Neuron (in vitro differentiated cells): ENCODE results near the gene TMEM100.

Source experiments
- H2AFZ ChIP-seq: one replicate; pipeline ENCODE4 v1.6.1; 2013; ENCODE audit warnings: low read depth, mild to moderate bottlenecking, inconsistent platforms, low read length, moderate library complexity
- H3K27me3 ChIP-seq: one replicate; pipeline ENCODE4 v1.6.1; 2013; ENCODE audit warnings: low read length; ENCODE audit not compliant: insufficient read depth
- H3K36me3 ChIP-seq: one replicate; pipeline ENCODE4 v1.6.1; 2013; ENCODE audit warnings: low read length; ENCODE audit not compliant: insufficient read depth
- H3K4me1 ChIP-seq: one replicate; pipeline ENCODE4 v1.6.1; 2013; ENCODE audit warnings: low read length; ENCODE audit not compliant: insufficient read depth
- H3K4me3 ChIP-seq: 2 replicates; pipeline ENCODE4 v1.5.1; 2013; ENCODE audit warnings: mild to moderate bottlenecking, low read length, moderate library complexity
- H3K9me3 ChIP-seq: one replicate; pipeline ENCODE4 v1.6.1; 2013; ENCODE audit warnings: low read length

TMEM100 gene

DNA sequence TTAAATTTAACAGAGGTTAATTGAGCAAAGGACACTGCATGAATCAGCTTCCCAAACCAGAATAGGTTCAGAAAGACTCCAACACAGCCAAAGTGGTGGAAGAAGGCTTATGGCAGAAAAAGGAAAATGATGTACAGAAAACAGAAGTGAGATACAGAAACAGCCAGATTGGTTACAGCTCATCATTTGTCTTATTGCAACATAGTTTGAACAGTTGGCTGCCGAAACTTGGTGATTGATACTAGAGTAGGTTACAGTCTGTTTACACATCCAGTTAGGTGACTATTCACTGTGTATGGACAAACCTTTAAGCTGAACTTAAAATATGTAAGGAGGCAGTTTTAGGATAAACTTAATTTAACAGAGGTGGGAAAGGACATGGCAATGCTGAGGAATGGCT lies 18.3 kb downstream of the TMEM100 start:
- Histone ChIP-seq H3K4me1 (no peaks in the 10 kb centered on the region), H3K4me3 (no peak overlapping the region), H2AFZ (no peak overlapping the region)

DNA sequence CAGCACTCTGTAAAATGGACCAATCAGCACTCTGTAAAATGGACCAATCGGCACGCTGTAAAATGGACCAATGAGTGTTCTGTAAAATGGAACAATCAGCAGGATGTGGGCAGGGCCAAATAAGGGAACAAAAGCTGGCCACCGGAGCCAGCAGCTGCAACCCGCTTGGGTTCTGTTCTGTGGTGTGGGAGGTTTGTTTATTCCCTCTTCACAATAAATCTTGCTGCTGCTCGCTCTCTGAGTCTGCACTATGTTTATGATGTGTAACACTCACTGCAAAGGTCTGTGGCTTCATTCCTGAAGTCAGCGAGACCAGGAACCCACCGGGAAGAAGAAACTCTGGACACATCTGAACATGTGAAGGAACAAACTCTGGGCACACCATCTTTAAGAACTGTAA lies 20.5 kb downstream of the TMEM100 start:
- Histone ChIP-seq H3K36me3 (no peaks in the 10 kb centered on the region), H3K27me3 (no peaks in the 10 kb centered on the region), H3K9me3 (no peaks in the 10 kb centered on the region), H2AFZ (no peak overlapping the region), H3K4me1 (no peaks in the 10 kb centered on the region), H3K4me3 (no peak overlapping the region)

More for the DNA sequence above, 18.3 kb downstream of the TMEM100 start:
- Histone ChIP-seq H3K27me3 (no peaks in the 10 kb centered on the region), H3K9me3 (no peaks in the 10 kb centered on the region), H3K36me3 (no peaks in the 10 kb centered on the region)

DNA sequence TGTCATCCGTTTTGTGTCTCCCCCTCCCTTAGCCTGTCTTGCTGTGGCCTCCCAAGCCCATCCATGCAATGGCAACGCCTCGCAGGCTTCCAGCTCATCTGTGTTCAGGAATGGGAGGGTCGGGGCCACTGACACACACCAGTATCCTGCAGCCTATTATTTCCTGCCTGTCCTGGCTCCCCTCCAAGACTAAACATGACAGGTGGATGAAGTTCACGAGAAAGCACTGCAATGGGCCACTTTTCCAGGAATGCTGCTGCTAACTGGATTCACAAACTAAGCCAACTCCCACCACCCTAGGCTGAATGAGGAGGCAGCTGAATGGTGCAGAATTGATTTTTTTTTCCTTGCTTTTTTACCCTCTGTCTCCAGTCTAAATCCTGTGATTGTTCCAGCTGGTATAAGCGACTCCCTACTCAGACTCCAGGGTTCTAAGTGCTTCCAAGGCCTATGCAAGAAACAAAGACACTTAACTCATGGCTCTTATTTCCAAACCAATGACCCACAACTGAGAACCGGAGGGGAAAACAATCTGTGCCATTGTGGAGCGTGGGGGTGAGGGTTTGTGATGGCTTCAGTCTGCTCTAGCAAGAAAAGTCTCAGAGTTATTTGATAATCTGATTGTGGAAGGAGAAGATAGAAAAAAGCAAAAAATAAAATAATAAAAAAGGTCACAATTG lies 23.3 kb downstream of the TMEM100 start:
- Histone ChIP-seq H3K36me3 (no peaks in the 10 kb centered on the region), H3K4me3 (no peak overlapping the region), H3K9me3 (no peaks in the 10 kb centered on the region), H2AFZ (no peak overlapping the region), H3K4me1 (no peaks in the 10 kb centered on the region), H3K27me3 (no peaks in the 10 kb centered on the region)

DNA sequence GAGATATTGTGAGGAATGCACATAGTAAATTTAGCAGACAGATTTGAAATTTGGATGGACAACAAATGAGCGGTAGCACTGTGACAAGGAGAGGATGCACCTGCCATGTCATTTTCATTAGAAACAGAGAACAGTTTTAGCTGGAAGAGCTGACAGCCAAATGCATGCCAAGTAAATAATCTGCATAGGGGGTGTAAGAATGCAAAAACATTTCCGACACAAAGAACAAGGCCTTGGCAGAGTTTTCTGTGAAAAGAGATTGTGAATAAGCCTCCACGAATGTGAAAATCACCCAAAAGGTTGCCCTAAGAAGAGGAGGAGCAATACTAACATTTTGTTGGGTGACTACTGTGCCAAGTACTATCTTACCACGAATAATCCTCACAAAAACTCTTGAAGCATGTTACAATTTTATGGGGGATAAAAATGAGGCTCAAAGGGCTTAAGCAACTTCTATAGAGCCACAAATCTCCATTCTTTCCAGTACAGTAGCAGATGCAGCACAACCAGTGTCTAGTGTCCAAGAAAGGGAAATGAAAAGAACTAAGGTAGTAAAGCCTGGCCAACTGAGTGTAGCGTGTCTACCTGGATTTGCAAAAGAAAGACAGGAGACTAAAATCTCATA lies 28.3 kb downstream of the TMEM100 start:
- no peaks in the 10 kb centered on the region for H3K36me3 ChIP-seq
- no peaks in the 10 kb centered on the region for H3K9me3 ChIP-seq
- no peak overlapping the region for H3K4me3 ChIP-seq
- H3K27me3 ChIP-seq = peaks cover 2% of the 10 kb centered on the region
- no peak overlapping the region for H2AFZ ChIP-seq
- no peaks in the 10 kb centered on the region for H3K4me1 ChIP-seq

DNA sequence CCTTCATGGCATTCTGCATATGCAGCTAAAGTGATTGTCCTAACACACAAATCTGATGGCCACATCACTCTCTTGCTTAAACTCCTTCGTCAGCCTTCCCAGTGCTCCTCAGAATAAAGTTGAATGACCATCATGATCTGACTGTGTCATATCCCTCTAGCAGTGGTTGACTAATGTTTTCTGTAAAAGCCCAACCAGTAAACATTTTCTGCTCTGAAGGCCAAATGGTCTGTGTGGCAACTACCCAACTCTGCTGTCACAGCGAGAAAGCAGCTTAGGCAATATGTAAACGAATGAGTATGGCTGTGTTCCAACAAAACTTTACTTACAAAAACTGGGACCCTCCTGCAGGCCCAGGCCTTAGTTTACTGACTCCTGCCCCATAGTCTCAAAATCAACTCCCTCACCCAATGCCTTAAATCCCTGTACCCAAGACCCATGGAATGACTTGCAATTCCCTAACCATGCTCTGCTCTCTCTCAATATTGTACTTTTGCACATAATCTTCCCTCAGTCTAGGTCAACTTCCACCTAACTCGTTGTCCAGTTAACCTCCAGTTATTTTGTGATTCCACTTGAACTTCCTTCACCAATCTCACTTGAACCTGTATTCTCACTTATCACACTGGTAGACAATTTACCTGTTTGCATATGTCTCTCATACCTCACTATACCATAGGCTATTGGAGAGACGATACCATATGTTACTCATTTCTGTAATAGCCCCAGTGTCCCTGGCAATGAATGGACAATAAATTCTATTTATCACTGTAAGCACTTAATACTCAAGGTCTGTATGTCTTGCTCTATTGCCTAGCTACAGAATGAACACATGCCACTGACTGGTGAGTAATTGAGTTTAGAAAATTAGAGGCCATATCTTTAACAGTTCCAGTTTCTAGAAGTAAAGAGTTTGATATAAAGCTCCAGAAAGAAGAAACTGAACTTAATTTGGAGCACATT lies 29.1 kb downstream of the TMEM100 start:
- Histone ChIP-seq H3K4me1 (no peaks in the 10 kb centered on the region), H3K4me3 (no peak overlapping the region), H2AFZ (no peak overlapping the region), H3K36me3 (no peaks in the 10 kb centered on the region), H3K27me3 (peaks cover 2% of the 10 kb centered on the region), H3K9me3 (no peaks in the 10 kb centered on the region)

DNA sequence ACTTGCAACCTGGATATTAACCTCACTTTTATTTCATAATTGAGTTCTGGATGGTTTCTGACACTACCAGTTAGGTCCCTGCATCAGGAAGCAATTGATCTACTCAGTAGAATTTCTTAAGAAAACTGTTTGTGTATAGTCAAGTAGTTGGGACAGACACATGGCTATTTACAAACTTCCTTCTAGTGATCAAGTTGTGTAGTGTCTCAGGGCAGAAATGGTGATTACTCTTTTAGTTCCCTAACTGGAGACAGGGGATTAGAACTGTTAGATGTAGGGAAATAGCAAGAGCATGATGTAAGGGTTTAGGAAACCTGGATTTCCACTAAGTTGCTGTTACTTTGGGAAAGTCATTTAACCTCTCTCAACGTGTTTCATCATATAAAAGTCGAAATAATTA lies 30.4 kb downstream of the TMEM100 start:
- H3K36me3 ChIP-seq = no peaks in the 10 kb centered on the region

DNA sequence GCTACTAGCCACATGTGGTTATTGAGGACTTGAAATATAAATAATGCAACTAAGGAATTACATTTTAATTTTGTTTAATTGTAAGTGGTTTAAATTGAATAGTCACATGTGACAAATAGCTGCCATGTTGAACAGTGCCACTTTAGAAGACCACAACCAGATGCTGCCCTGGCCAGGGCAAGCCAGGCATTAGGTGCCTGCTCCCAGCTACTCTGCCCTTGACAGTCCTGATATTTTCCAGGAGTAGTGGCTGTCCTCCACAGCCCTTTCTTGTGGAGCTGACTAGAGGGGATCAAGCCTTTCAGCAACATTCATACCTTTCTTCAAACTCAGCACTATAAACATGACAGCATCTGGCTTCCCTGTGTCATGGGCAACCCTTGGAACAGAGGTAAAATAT lies 31.0 kb downstream of the TMEM100 start:
- Histone ChIP-seq H3K36me3 (no peaks in the 10 kb centered on the region), H3K4me1 (no peaks in the 10 kb centered on the region), H2AFZ (no peak overlapping the region), H3K27me3 (peaks cover 2% of the 10 kb centered on the region), H3K9me3 (no peaks in the 10 kb centered on the region), H3K4me3 (no peak overlapping the region)

More for the DNA sequence above, 30.4 kb downstream of the TMEM100 start:
- no peak overlapping the region for H2AFZ ChIP-seq
- no peak overlapping the region for H3K4me3 ChIP-seq
- peaks cover 2% of the 10 kb centered on the region for H3K27me3 ChIP-seq
- no peaks in the 10 kb centered on the region for H3K4me1 ChIP-seq
- H3K9me3 ChIP-seq = no peaks in the 10 kb centered on the region

DNA sequence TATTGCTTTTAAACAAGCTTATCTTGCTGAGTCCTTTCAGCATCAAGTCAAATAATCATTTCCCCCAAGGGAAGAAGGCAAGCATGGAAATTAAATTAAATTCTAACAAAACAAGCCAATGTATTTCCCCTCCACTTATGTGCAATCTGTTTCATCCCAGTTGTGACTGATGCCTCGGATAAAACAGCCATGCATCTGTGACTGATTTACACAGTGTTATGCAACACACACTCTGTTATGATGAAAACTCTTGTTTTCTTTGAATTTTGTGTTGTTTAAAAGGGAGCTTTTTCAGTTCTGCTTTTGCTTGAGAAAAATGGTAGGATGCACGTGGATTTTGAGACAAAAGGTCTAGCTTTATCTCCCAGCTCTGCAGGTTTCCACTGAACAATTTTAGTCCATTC lies 32.6 kb downstream of the TMEM100 start:
- H2AFZ ChIP-seq = no peak overlapping the region
- H3K4me1 ChIP-seq = no peaks in the 10 kb centered on the region
- H3K27me3 ChIP-seq = peaks cover 2% of the 10 kb centered on the region
- no peak overlapping the region for H3K4me3 ChIP-seq
- H3K36me3 ChIP-seq = no peaks in the 10 kb centered on the region
- no peaks in the 10 kb centered on the region for H3K9me3 ChIP-seq

DNA sequence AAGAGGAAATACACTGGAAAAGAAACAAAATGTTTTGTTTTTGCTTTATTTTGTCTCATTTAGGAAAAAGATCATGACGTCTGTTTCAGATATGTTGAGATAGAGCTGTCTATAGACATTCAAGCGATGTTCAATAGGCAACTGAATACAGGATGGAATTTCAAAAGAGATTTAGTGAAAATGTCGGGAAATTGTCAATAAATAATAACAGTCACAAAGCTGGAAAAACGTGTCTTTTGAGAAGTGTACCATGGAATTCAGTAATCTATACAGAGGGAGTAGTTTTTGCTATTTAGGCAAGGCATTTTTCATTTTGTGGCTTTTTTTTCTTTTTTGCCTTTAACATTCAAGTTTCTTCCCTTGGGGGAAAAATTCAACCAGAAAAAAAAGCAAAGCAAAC lies 33.0 kb downstream of the TMEM100 start:
- no peak overlapping the region for H3K4me3 ChIP-seq
- H3K4me1 ChIP-seq = no peaks in the 10 kb centered on the region
- H3K9me3 ChIP-seq = no peaks in the 10 kb centered on the region
- peaks cover 2% of the 10 kb centered on the region for H3K27me3 ChIP-seq
- H3K36me3 ChIP-seq = no peaks in the 10 kb centered on the region
- no peak overlapping the region for H2AFZ ChIP-seq

DNA sequence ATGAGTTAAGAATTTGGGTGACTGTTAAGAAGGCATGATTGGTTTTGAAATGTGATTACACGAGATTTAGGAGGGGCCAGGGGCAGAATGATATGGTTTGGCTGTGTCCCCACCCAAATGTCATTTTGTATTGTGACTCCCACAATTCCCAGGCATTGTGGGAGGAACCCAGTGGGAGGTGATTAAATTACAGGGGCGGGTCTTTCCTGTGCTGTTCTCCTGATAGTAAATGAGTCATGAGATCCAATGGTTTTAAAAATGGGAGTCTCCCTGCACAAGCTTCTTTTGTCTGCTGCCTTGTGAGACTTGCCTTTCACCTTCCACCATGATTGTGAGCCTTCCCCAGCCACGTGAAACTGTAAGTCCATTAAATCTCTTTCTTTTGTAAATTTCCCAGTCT lies 34.6 kb downstream of the TMEM100 start:
- H3K36me3 ChIP-seq = no peaks in the 10 kb centered on the region
- no peaks in the 10 kb centered on the region for H3K9me3 ChIP-seq
- peaks cover 2% of the 10 kb centered on the region for H3K27me3 ChIP-seq
- no peak overlapping the region for H2AFZ ChIP-seq
- no peak overlapping the region for H3K4me3 ChIP-seq
- no peaks in the 10 kb centered on the region for H3K4me1 ChIP-seq

DNA sequence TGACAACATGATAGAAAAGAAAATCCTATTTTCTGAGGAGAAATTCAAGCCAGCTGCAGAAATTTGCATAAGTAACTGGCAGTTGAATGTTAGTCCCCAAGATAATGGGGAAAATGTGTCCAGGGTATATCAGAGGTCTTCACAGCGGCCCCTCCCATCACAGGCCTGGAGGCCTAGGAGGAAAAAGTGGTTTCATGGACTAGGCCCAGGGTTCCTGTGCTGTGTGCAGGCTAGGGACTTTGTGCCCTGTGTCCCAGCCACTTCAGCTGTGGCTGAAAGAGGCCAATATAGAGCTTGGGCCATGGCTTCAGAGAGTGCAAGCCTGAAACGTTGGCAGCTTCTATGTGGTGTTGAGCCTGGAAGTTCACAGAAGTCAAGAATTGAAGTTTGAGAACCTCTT lies 35.6 kb downstream of the TMEM100 start:
- Histone ChIP-seq H3K4me3 (no peak overlapping the region), H3K36me3 (no peaks in the 10 kb centered on the region), H2AFZ (no peak overlapping the region), H3K4me1 (no peaks in the 10 kb centered on the region), H3K27me3 (peaks cover 2% of the 10 kb centered on the region), H3K9me3 (no peaks in the 10 kb centered on the region)

DNA sequence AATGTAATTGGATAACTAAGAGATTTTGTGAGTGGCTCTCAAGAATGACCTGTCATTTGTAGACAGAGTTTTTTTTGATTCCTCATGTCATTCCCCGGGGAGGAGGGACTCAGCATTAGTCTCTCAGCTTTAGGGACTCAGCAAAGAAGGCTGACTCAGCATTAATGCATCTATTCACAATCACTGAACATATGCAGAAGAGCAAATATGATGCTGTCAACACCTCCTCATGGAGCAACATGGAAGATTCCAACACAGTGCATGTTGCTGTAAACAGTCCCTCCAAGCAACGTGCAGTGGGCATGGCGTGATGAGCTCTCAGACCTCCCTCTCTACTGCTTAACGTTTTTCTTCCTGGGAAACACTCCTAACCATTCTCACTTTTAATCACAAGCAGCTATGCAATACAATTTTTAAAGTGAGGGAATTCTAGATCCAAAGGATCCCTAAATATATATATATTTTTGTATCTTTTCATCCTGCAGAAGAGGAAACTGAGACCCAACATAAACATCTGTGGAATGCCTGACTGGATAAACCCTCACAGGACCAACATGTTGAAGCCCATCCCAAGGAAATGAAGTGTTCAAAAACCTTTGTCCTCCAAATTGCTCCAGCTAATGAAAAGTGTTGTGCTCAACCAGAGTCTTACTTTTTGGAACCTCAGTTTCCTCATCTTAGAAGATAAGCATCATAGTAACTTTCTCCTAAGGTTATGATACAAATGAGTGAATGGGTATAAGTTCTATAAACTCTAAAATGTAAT lies 38.9 kb downstream of the TMEM100 start:
- H3K36me3 ChIP-seq = no peaks in the 10 kb centered on the region

DNA sequence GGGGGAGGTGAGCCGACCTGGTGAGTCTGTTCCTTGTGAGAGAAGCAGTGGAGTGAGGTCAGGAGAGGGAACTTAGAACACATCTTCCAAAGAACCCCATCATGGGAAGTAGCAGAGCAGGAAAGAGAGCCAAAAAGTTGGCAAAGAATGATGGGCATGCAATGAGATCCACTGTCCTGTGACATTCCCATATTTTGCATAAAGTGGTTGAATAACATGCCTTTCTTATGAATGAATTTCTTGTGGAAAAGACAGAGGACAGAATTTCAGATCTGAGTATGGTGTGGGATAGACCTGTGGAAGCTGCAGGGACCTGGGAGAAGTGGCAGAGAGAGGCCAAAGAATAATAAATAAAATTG lies 41.3 kb downstream of the TMEM100 start:
- Histone ChIP-seq H3K4me3 (no peak overlapping the region), H2AFZ (no peak overlapping the region), H3K36me3 (no peaks in the 10 kb centered on the region), H3K27me3 (no peaks in the 10 kb centered on the region), H3K9me3 (no peaks in the 10 kb centered on the region), H3K4me1 (no peaks in the 10 kb centered on the region)

More for the DNA sequence above, 38.9 kb downstream of the TMEM100 start:
- H2AFZ ChIP-seq = no peak overlapping the region
- no peaks in the 10 kb centered on the region for H3K4me1 ChIP-seq
- no peaks in the 10 kb centered on the region for H3K27me3 ChIP-seq
- H3K4me3 ChIP-seq = no peak overlapping the region
- H3K9me3 ChIP-seq = no peaks in the 10 kb centered on the region
